ENCODE results near the gene DKK3. TPM values are rescaled to one million over a fixed set of nuclear protein-coding genes. Genes with fewer than 3 reads are reported as not detected.

Gene DKK3
- total RNA-seq, 1 donor from 2014 or later, result 769 TPM

GRCh38 chr11:11948242-11948947, 60.0 kb downstream of the DKK3 start:
- Histone ChIP-seq H3K36me3 (peaks cover 71% of the 10 kb centered on the region), H3K9me3 (replicated peaks) (no peaks in the 10 kb centered on the region), H3K27me3 (ENCODE audit: low read depth) (no peaks in the 10 kb centered on the region), H3K27ac (replicated peaks) (peak overlapping the region; percentile 51), H3K4me1 (peaks cover 51% of the 10 kb centered on the region), H3K4me3 (no peak overlapping the region)
- DNase-seq, result no peak
- intact Hi-C loops (cut with micrococcal nuclease), result no loop called here
- TF ChIP-seq CTCF (IDR thresholded peaks at IDR 0.05; ENCODE audit: borderline replicate concordance), result no peak

GRCh38 chr11:11947825-11948224, 60.6 kb downstream of the DKK3 start:
- intact Hi-C loops (cut with micrococcal nuclease), result no loop called here
- H3K27ac ChIP-seq (replicated peaks), result peak overlapping the region; percentile 51
- no peak for DNase-seq
- no peaks in the 10 kb centered on the region for H3K9me3 ChIP-seq (replicated peaks)
- H3K36me3 ChIP-seq, result peaks cover 68% of the 10 kb centered on the region
- no peaks in the 10 kb centered on the region for H3K27me3 ChIP-seq (ENCODE audit: low read depth)
- peaks cover 54% of the 10 kb centered on the region for H3K4me1 ChIP-seq
- TF ChIP-seq CTCF (IDR thresholded peaks at IDR 0.05; ENCODE audit: borderline replicate concordance), result no peak
- H3K4me3 ChIP-seq, result no peak overlapping the region

GRCh38 chr11:11946878-11947277, 61.5 kb downstream of the DKK3 start:
- Histone ChIP-seq H3K27ac (replicated peaks) (peak overlapping the region; percentile 51), H3K4me1 (peaks cover 52% of the 10 kb centered on the region), H3K27me3 (ENCODE audit: low read depth) (no peaks in the 10 kb centered on the region), H3K36me3 (peaks cover 67% of the 10 kb centered on the region), H3K4me3 (no peak overlapping the region), H3K9me3 (replicated peaks) (no peaks in the 10 kb centered on the region)
- TF ChIP-seq CTCF (IDR thresholded peaks at IDR 0.05; ENCODE audit: borderline replicate concordance), result no peak
- intact Hi-C loops (cut with micrococcal nuclease), result no loop called here
- DNase-seq, result peak; percentile 9

GRCh38 chr11:11946180-11946579, 62.2 kb downstream of the DKK3 start:
- Histone ChIP-seq H3K9me3 (replicated peaks) (no peaks in the 10 kb centered on the region), H3K36me3 (peaks cover 66% of the 10 kb centered on the region), H3K27ac (replicated peaks) (peak overlapping the region; percentile 51), H3K4me3 (no peak overlapping the region), H3K4me1 (peaks cover 45% of the 10 kb centered on the region), H3K27me3 (ENCODE audit: low read depth) (no peaks in the 10 kb centered on the region)
- TF ChIP-seq CTCF (IDR thresholded peaks at IDR 0.05; ENCODE audit: borderline replicate concordance), result no peak
- no peak for DNase-seq
- intact Hi-C loops (cut with micrococcal nuclease), result no loop called here

GRCh38 chr11:11944444-11944843, 64.0 kb downstream of the DKK3 start:
- no peak for DNase-seq
- no peaks in the 10 kb centered on the region for H3K27me3 ChIP-seq (ENCODE audit: low read depth)
- peaks cover 40% of the 10 kb centered on the region for H3K4me1 ChIP-seq
- no peak for TF ChIP-seq CTCF (IDR thresholded peaks at IDR 0.05; ENCODE audit: borderline replicate concordance)
- H3K4me3 ChIP-seq, result no peak overlapping the region
- peaks cover 65% of the 10 kb centered on the region for H3K36me3 ChIP-seq
- intact Hi-C loops (cut with micrococcal nuclease), result no loop called here
- H3K27ac ChIP-seq (replicated peaks), result no peak overlapping the region
- no peaks in the 10 kb centered on the region for H3K9me3 ChIP-seq (replicated peaks)
